ENCODE results near the gene PPP1R37.

PPP1R37 gene

GRCh38 chr19:45122832-45123231 lies 29.9 kb downstream of the PPP1R37 start:
- Histone ChIP-seq H3K9me3 (no peaks in the 10 kb centered on the region), H3K4me1 (peaks cover 0 to 37% (median under 1%) of the 10 kb centered on the region in 4 donors), H3K4me3 (no peak overlapping the region), H3K27me3 (no peaks in the 10 kb centered on the region), H3K36me3 (no peaks in the 10 kb centered on the region), H3K27ac (no peak overlapping the region)
- no peak for DNase-seq
- no peak for TF ChIP-seq CTCF (IDR thresholded peaks at IDR 0.05)
- intact Hi-C loops (cut with DNase I; ENCODE audit: low total_unique reads) = no loop called here

- Histone ChIP-seq H3K4me1 (peaks cover 0 to 31% (median 0%) of the 10 kb centered on the region in 4 donors), H3K36me3 (no peaks in the 10 kb centered on the region), H3K27ac (no peak overlapping the region), H3K9me3 (no peaks in the 10 kb centered on the region), H3K4me3 (no peak overlapping the region), H3K27me3 (no peaks in the 10 kb centered on the region)
- intact Hi-C loops (cut with DNase I; ENCODE audit: low total_unique reads) = no loop called here
- no peak for TF ChIP-seq CTCF (IDR thresholded peaks at IDR 0.05)
- no peak for DNase-seq
Observed at GRCh38 chr19:45123440-45123850, 30.5 kb downstream of the PPP1R37 start.

GRCh38 chr19:45124021-45124420 lies 31.0 kb downstream of the PPP1R37 start:
- no peak for TF ChIP-seq CTCF (IDR thresholded peaks at IDR 0.05)
- H3K36me3 ChIP-seq = no peaks in the 10 kb centered on the region
- H3K27ac ChIP-seq = no peak overlapping the region
- no peaks in the 10 kb centered on the region for H3K9me3 ChIP-seq
- no peaks in the 10 kb centered on the region for H3K27me3 ChIP-seq
- intact Hi-C loops (cut with DNase I; ENCODE audit: low total_unique reads) = no loop called here
- no peak overlapping the region for H3K4me3 ChIP-seq
- DNase-seq = no peak
- H3K4me1 ChIP-seq = peaks cover 0 to 28% (median 0%) of the 10 kb centered on the region in 4 donors

GRCh38 chr19:45125360-45125759 lies 32.4 kb downstream of the PPP1R37 start:
- no peak for DNase-seq
- intact Hi-C loops (cut with DNase I; ENCODE audit: low total_unique reads) = no loop called here
- H3K27me3 ChIP-seq = no peaks in the 10 kb centered on the region
- no peaks in the 10 kb centered on the region for H3K36me3 ChIP-seq
- peaks cover 0 to 26% (median 0%) of the 10 kb centered on the region in 4 donors for H3K4me1 ChIP-seq
- H3K4me3 ChIP-seq = no peak overlapping the region
- H3K9me3 ChIP-seq = no peaks in the 10 kb centered on the region
- no peak for TF ChIP-seq CTCF (IDR thresholded peaks at IDR 0.05)
- no peak overlapping the region for H3K27ac ChIP-seq

- TF ChIP-seq CTCF (IDR thresholded peaks at IDR 0.05) = peak; percentile 34 to 43
- no peaks in the 10 kb centered on the region for H3K27me3 ChIP-seq
- DNase-seq = peak in 1 of 2 donors; percentile 25
- H3K36me3 ChIP-seq = no peaks in the 10 kb centered on the region
- intact Hi-C loops (cut with DNase I; ENCODE audit: low total_unique reads) = no loop called here
- no peak overlapping the region for H3K4me3 ChIP-seq
- no peaks in the 10 kb centered on the region for H3K9me3 ChIP-seq
- peaks cover 0 to 26% (median 0%) of the 10 kb centered on the region in 4 donors for H3K4me1 ChIP-seq
- no peak overlapping the region for H3K27ac ChIP-seq
Observed at GRCh38 chr19:45125975-45126493, 33.1 kb downstream of the PPP1R37 start.

GRCh38 chr19:45126654-45127053 lies 33.7 kb downstream of the PPP1R37 start:
- no peak for DNase-seq
- Histone ChIP-seq H3K4me3 (no peak overlapping the region), H3K36me3 (no peaks in the 10 kb centered on the region), H3K27ac (no peak overlapping the region), H3K4me1 (peaks cover 0 to 26% (median 0%) of the 10 kb centered on the region in 4 donors), H3K27me3 (no peaks in the 10 kb centered on the region), H3K9me3 (no peaks in the 10 kb centered on the region)
- no peak for TF ChIP-seq CTCF (IDR thresholded peaks at IDR 0.05)
- intact Hi-C loops (cut with DNase I; ENCODE audit: low total_unique reads) = no loop called here

Data from tibial artery (tissue), 4 donors.